IMR-90 (cell line): ENCODE data around the gene WNT4. TPM values are rescaled to one million over a fixed set of nuclear protein-coding genes. Genes with fewer than 3 reads are reported as not detected.

Experiments
- ATAC-seq: fragments of 200-7000 bp; cut with Tn5 transposase; 2 replicates; pipeline ENCODE4 v1.9.1; 2020; ENCODE audit warnings: low read depth, mild to moderate bottlenecking, moderate library complexity
- BruUV-seq: library from RNA; stranded (reverse); fragments of 400-500 nt; replicated peaks from 2 replicates; lab custom pipeline; 2021; lab: Mats Ljungman, UMichigan
- CTCF ChIA-PET: fragments of 300-600 bp; formaldehyde crosslinking; extraction: SDS; loops from one replicate; lab custom pipeline; 2021; ENCODE audit warnings: antibody characterized with exemption; lab: Yijun Ruan, JAX
- POLR2A ChIA-PET: fragments of 300-600 bp; sonication (Branson Sonifier 250); formaldehyde crosslinking; loops from one replicate; lab custom pipeline; 2022; ENCODE audit warnings: antibody characterized with exemption; ENCODE audit not compliant: unreplicated experiment; lab: Charles Lee
- DNase-seq: peaks from one replicate; pipeline ENCODE4 v3.0.0; 2013
- H2AFZ ChIP-seq: replicated peaks from 2 replicates; pipeline ENCODE3; 2013; ENCODE audit warnings: low read length, mild to moderate bottlenecking; ENCODE audit not compliant: poor library complexity
- H2AK5ac ChIP-seq: 2 replicates; pipeline ENCODE4 v1.6.1; 2013; ENCODE audit warnings: low read depth, low read length, inconsistent platforms
- H2AK9ac ChIP-seq: replicated peaks from 2 replicates; pipeline ENCODE3; 2013; ENCODE audit warnings: mild to moderate bottlenecking, low read depth, low read length, moderate library complexity; ENCODE audit not compliant: poor library complexity
- H2BK120ac ChIP-seq: 2 replicates; pipeline ENCODE4 v1.6.1; 2013; ENCODE audit warnings: low read depth, low read length, inconsistent platforms
- H2BK15ac ChIP-seq: 3 replicates; pipeline ENCODE4 v1.6.1; 2013; ENCODE audit warnings: low read depth, low read length, inconsistent platforms
- H2BK20ac ChIP-seq: 2 replicates; pipeline ENCODE4 v1.6.1; 2013; ENCODE audit warnings: low read depth, mild to moderate bottlenecking, inconsistent platforms, low read length, moderate library complexity
- H2BK5ac ChIP-seq: 2 replicates; pipeline ENCODE4 v1.6.1; 2013; ENCODE audit warnings: mild to moderate bottlenecking, low read depth, low read length, inconsistent platforms; ENCODE audit not compliant: poor library complexity, severe bottlenecking
- H3K14ac ChIP-seq: replicated peaks from 2 replicates; pipeline ENCODE4 v1.6.1; 2013; ENCODE audit warnings: low read depth, low read length, inconsistent platforms
- H3K18ac ChIP-seq: 2 replicates; pipeline ENCODE4 v1.6.1; 2013; ENCODE audit warnings: low read depth, low read length, control low read depth
- H3K23ac ChIP-seq: 2 replicates; pipeline ENCODE4 v1.6.1; 2013; ENCODE audit warnings: low read depth, low read length, inconsistent platforms
- H3K27ac ChIP-seq: 2 replicates; pipeline ENCODE4 v1.5.1; 2013; ENCODE audit warnings: mild to moderate bottlenecking, control low read depth, low read length; ENCODE audit not compliant: insufficient read depth
- H3K27me3 ChIP-seq: 2 replicates; pipeline ENCODE4 v1.6.1; 2013; ENCODE audit warnings: low read length; ENCODE audit not compliant: control insufficient read depth, insufficient read depth
- H3K36me3 ChIP-seq: 2 replicates; pipeline ENCODE4 v1.6.1; 2013; ENCODE audit warnings: low read length, mixed read lengths; ENCODE audit not compliant: control insufficient read depth, insufficient read depth
- H3K4ac ChIP-seq: 2 replicates; pipeline ENCODE4 v1.6.1; 2013; ENCODE audit warnings: low read depth, low read length, inconsistent platforms
- H3K4me1 ChIP-seq: 2 replicates; pipeline ENCODE4 v1.6.1; 2013; ENCODE audit warnings: low read length, mixed read lengths; ENCODE audit not compliant: control insufficient read depth, insufficient read depth
- H3K4me2 ChIP-seq: 2 replicates; pipeline ENCODE4 v1.6.1; 2013; ENCODE audit warnings: low read depth, mild to moderate bottlenecking, control low read depth, low read length, moderate library complexity
- H3K4me3 ChIP-seq: 2 replicates; pipeline ENCODE4 v1.5.1; 2013; ENCODE audit warnings: low read depth, mild to moderate bottlenecking, control low read depth, low read length, moderate library complexity; ENCODE audit not compliant: insufficient read depth
- H3K56ac ChIP-seq: 2 replicates; pipeline ENCODE4 v1.6.1; 2013; ENCODE audit warnings: low read length, inconsistent platforms; ENCODE audit not compliant: insufficient read depth; ENCODE audit errors: extremely low read depth
- H3K79me1 ChIP-seq, 2 experiments: 2 replicates each; pipeline ENCODE4 v1.6.1; 2013; ENCODE audit warnings: low read length in 2 of 2, inconsistent platforms in 1 of 2, low read depth in 1 of 2
- H3K9ac ChIP-seq: 2 replicates; pipeline ENCODE4 v1.6.1; 2013; ENCODE audit warnings: low read depth, low read length, control low read depth
- H3K9me1 ChIP-seq: 2 replicates; pipeline ENCODE4 v1.6.1; 2013; ENCODE audit warnings: low read length, inconsistent platforms; ENCODE audit not compliant: insufficient read depth
- H3K9me3 ChIP-seq: 2 replicates; pipeline ENCODE4 v1.6.1; 2013; ENCODE audit warnings: low read length; ENCODE audit not compliant: control insufficient read depth, insufficient read depth
- H4K20me1 ChIP-seq: 2 replicates; pipeline ENCODE4 v1.6.1; 2013; ENCODE audit warnings: low read length, inconsistent platforms; ENCODE audit not compliant: insufficient read depth
- H4K5ac ChIP-seq: 2 replicates; pipeline ENCODE4 v1.6.1; 2013; ENCODE audit warnings: mild to moderate bottlenecking, low read depth, low read length, control low read depth
- H4K8ac ChIP-seq, 2 experiments: 2 replicates each; pipeline ENCODE4 v1.6.1; 2013; ENCODE audit warnings: low read depth in 2 of 2, low read length in 2 of 2, control low read depth in 1 of 2, inconsistent platforms in 1 of 2
- H4K91ac ChIP-seq: 2 replicates; pipeline ENCODE4 v1.6.1; 2013; ENCODE audit warnings: low read depth, low read length, inconsistent platforms; ENCODE audit not compliant: insufficient read depth
- BHLHE40 ChIP-seq: fragments of 150-350 bp; IDR thresholded peaks from 2 replicates; pipeline ENCODE4 v1.6.1; 2016; ENCODE audit warnings: mild to moderate bottlenecking, low read depth, low read length
- CHD1 ChIP-seq: IDR thresholded peaks from 2 replicates; pipeline ENCODE4 v1.6.1; 2012; ENCODE audit warnings: low read depth, low read length, improper control_type of control experiment
- FOS ChIP-seq: fragments of 150-350 bp; IDR thresholded peaks from 2 replicates; pipeline ENCODE4 v1.6.1; 2016; ENCODE audit warnings: low read depth, low read length
- MAFK ChIP-seq: IDR thresholded peaks from 2 replicates; pipeline ENCODE4 v1.6.1; 2012; ENCODE audit warnings: low read depth, low read length, improper control_type of control experiment
- MAZ ChIP-seq: IDR thresholded peaks from 2 replicates; pipeline ENCODE4 v1.6.1; 2012; ENCODE audit warnings: low read depth, mild to moderate bottlenecking, low read length, improper control_type of control experiment, moderate library complexity, borderline replicate concordance
- MXI1 ChIP-seq: IDR thresholded peaks from 2 replicates; pipeline ENCODE4 v1.6.1; 2012; ENCODE audit warnings: low read depth, mild to moderate bottlenecking, low read length, moderate library complexity, borderline replicate concordance
- NFE2L2 ChIP-seq: fragments of 150-350 bp; IDR thresholded peaks from 2 replicates; pipeline ENCODE4 v1.6.1; 2016; ENCODE audit warnings: low read depth, mild to moderate bottlenecking, low read length
- POLR2A ChIP-seq: IDR thresholded peaks from 2 replicates; pipeline ENCODE4 v1.6.1; 2012; ENCODE audit warnings: mild to moderate bottlenecking, low read depth, low read length
- RAD21 ChIP-seq: IDR thresholded peaks from 2 replicates; pipeline ENCODE4 v1.6.1; 2012; ENCODE audit warnings: low read length, improper control_type of control experiment
- RCOR1 ChIP-seq: IDR thresholded peaks from 2 replicates; pipeline ENCODE4 v1.6.1; 2012; ENCODE audit warnings: mild to moderate bottlenecking, low read length, improper control_type of control experiment; ENCODE audit not compliant: insufficient replicate concordance
- RFX5 ChIP-seq: IDR thresholded peaks from 2 replicates; pipeline ENCODE4 v1.8.0; 2012; ENCODE audit warnings: low read depth, mild to moderate bottlenecking, low read length, moderate library complexity
- SMC3 ChIP-seq: fragments of 150-350 bp; IDR thresholded peaks from 2 replicates; pipeline ENCODE4 v1.6.1; 2016; ENCODE audit warnings: low read depth, mild to moderate bottlenecking, antibody characterized with exemption, low read length, moderate library complexity
- WGBS, 2 experiments: methylation state at CpG; one replicate each; pipeline versions ENCODE4 v1.1.5 to v1.1.7; 2013; ENCODE audit warnings: missing lambda C conversion rate in 2 of 2; ENCODE audit not compliant: insufficient read length in 1 of 2; ENCODE audit errors: extremely low coverage in 2 of 2; 5-methylcytosine and 5-hydroxymethylcytosine counted together
- dilution Hi-C: fragments of 300-500 bp; cut with HindIII; formaldehyde crosslinking; loops from one replicate; pipeline ENCODE4 v1.14.3; 2018; ENCODE audit warnings: low sequenced_read_pairs; ENCODE audit not compliant: unreplicated experiment
- in situ Hi-C: fragments of 300-500 bp; cut with MboI; formaldehyde crosslinking; loops from 3 replicates; pipeline ENCODE4 v1.14.3; 2019; ENCODE audit warnings: low sequenced_read_pairs, inconsistent platforms, mixed read lengths
- intact Hi-C: fragments of 100-400 bp; cut with micrococcal nuclease; formaldehyde crosslinking; loops from 2 replicates; pipeline ENCODE4 v1.10.0; 2022
- polyA plus RNA-seq, 3 experiments: library from polyadenylated mRNA; depleted of rRNA; stranded (reverse); fragments of >200 nt; gene quantifications; 2 replicates each; pipeline ENCODE4 v1.2.3, GENCODE V29; 2012; ENCODE audit warnings: low replicate concordance in 1 of 3
- total RNA-seq: library from RNA; depleted of rRNA; stranded (reverse); fragments of >200 nt; gene quantifications from 2 replicates; pipeline ENCODE4 v1.2.3, GENCODE V29; 2012
- TF ChIP-seq, protein P1 (sequence below): fragments of 150-350 bp; IDR thresholded peaks from 2 replicates; pipeline ENCODE4 v1.6.1; 2016; ENCODE audit warnings: low read depth, mild to moderate bottlenecking, low read length, moderate library complexity, borderline replicate concordance
- TF ChIP-seq, protein P2 (sequence below): fragments of 150-350 bp; IDR thresholded peaks from 2 replicates; pipeline ENCODE4 v1.6.1; 2017; ENCODE audit warnings: mild to moderate bottlenecking, antibody characterized with exemption, low read length, low read depth
- TF ChIP-seq, protein P3 (sequence below): conservative IDR thresholded peaks from 2 replicates; pipeline ENCODE4 v1.5.1; 2012; ENCODE audit warnings: mild to moderate bottlenecking, low read depth, low read length, improper control_type of control experiment

Gene WNT4
- total and polyA plus RNA-seq, 2 of the 4 experiments (the other 2 are of a cell fraction): not detected

DNA sequence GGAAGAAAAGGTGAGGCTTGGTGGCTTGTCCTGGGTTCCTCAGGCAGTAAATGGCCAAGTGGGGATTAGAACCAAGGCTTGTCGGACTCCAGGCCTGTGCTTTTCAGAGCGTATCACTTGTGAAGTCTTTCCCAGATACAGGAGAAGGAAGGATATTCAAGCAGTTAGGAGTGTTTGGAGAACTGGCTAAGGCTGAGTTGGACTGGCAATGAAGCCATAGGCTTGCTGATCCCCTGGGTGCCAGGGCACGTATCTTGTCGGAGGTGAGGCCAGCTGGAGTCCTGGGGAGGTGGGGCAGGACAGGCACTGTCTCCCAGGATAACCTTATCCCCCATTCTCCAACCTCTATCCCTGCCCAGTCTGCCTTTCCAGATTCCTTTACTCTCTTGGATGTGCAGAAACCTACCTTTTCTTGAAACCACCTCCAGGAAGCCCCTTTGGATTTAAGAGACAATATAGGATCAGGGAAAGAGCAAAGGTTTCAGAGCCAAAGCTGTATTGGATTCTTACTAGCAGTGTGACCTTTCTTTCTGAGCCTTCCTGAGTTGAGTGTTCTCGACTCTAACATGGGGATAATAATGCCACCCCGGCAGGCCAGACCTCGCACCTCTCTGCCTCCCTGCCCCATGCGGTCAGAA, 18.2 kb downstream of the WNT4 start:
- Histone ChIP-seq H2BK120ac (no peak overlapping the region), H3K27ac (no peak overlapping the region), H3K36me3 (peaks cover 10% of the 10 kb centered on the region; the same call in 1 of the 2 replicates), H3K79me1 (peaks cover 4 to 36% of the 10 kb centered on the region in 2 experiments), H3K4me1 (peaks cover 4% of the 10 kb centered on the region; the same call in 1 of the 2 replicates), H3K4ac (no peak overlapping the region), H3K14ac (no peak overlapping the region), H2AK5ac (no peak overlapping the region), H3K4me3 (no peak overlapping the region), H4K91ac (no peak overlapping the region), H4K8ac (no peak overlapping the region), H3K18ac (no peak overlapping the region), H2BK15ac (no peak overlapping the region), H2AFZ (no peak overlapping the region), H4K5ac (no peak overlapping the region), H2AK9ac (no peak overlapping the region), H3K4me2 (no peak overlapping the region), H3K27me3 (no peaks in the 10 kb centered on the region), H2BK20ac (no peak overlapping the region), H2BK5ac (no peak overlapping the region), H3K56ac (no peak overlapping the region), H3K9me3 (no peaks in the 10 kb centered on the region), H4K20me1 (peaks cover 43% of the 10 kb centered on the region), H3K9ac (no peak overlapping the region), H3K23ac (no peak overlapping the region), H3K9me1 (peaks cover 25% of the 10 kb centered on the region; the same call in 1 of the 2 replicates)
- ChIA-PET CTCF (interaction anchor here (1.1 kb wide), 1 partner anchor 291 kb away, joined by 4 read pairs; no protein-coding TSS in a partner anchor), POLR2A (no interaction called here)
- ATAC-seq (no peak), DNase-seq (no peak)
- intact Hi-C loops: no loop called here
- WGBS, 2 experiments: 100% methylated on average over 1 of the region's 8 CpGs; no CpG with 5 or more reads in 1 of the 2 experiments
- BruUV-seq: no TSS peak
- dilution Hi-C loops: no loop called here
- TF ChIP-seq RCOR1: no peak
- no peak for TF ChIP-seq MAZ
- TF ChIP-seq SMC3: no peak
- TF ChIP-seq, protein P1, sequence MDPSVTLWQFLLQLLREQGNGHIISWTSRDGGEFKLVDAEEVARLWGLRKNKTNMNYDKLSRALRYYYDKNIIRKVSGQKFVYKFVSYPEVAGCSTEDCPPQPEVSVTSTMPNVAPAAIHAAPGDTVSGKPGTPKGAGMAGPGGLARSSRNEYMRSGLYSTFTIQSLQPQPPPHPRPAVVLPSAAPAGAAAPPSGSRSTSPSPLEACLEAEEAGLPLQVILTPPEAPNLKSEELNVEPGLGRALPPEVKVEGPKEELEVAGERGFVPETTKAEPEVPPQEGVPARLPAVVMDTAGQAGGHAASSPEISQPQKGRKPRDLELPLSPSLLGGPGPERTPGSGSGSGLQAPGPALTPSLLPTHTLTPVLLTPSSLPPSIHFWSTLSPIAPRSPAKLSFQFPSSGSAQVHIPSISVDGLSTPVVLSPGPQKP: no peak
- no peak for TF ChIP-seq MAFK
- TF ChIP-seq MXI1: no peak
- no peak for TF ChIP-seq RFX5
- TF ChIP-seq BHLHE40: no peak
- TF ChIP-seq, protein P2, sequence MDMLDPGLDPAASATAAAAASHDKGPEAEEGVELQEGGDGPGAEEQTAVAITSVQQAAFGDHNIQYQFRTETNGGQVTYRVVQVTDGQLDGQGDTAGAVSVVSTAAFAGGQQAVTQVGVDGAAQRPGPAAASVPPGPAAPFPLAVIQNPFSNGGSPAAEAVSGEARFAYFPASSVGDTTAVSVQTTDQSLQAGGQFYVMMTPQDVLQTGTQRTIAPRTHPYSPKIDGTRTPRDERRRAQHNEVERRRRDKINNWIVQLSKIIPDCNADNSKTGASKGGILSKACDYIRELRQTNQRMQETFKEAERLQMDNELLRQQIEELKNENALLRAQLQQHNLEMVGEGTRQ: no peak
- no peak for TF ChIP-seq CHD1
- TF ChIP-seq, protein P3, sequence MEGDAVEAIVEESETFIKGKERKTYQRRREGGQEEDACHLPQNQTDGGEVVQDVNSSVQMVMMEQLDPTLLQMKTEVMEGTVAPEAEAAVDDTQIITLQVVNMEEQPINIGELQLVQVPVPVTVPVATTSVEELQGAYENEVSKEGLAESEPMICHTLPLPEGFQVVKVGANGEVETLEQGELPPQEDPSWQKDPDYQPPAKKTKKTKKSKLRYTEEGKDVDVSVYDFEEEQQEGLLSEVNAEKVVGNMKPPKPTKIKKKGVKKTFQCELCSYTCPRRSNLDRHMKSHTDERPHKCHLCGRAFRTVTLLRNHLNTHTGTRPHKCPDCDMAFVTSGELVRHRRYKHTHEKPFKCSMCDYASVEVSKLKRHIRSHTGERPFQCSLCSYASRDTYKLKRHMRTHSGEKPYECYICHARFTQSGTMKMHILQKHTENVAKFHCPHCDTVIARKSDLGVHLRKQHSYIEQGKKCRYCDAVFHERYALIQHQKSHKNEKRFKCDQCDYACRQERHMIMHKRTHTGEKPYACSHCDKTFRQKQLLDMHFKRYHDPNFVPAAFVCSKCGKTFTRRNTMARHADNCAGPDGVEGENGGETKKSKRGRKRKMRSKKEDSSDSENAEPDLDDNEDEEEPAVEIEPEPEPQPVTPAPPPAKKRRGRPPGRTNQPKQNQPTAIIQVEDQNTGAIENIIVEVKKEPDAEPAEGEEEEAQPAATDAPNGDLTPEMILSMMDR: no peak
- no peak for TF ChIP-seq RAD21
- no peak for TF ChIP-seq NFE2L2
- no peak for TF ChIP-seq FOS
- no peak for TF ChIP-seq POLR2A
- in situ Hi-C loops: no loop called here
